Right atrium auricular region (tissue), 2 donors: ENCODE data around the gene ZRANB3. TPM values are rescaled to one million over a fixed set of nuclear protein-coding genes. Genes with fewer than 3 reads are reported as not detected.

Experiments
- DNase-seq: peaks from one replicate; pipeline ENCODE4 v3.0.0-alpha.2; 2019; ENCODE audit warnings: low spot score
- H3K27ac ChIP-seq, 2 donors: fragments of 200-600 bp; sonication (generic); 1 replicate in 1 of 2; 2 replicates in 1 of 2; pipeline ENCODE4 v1.5.1; 2016 to 2019
- H3K27me3 ChIP-seq, 2 donors: fragments of 200-600 bp; sonication (generic); one replicate each; pipeline versions ENCODE4 v1.5.1 to v1.6.0; 2017 to 2019
- H3K36me3 ChIP-seq: fragments of 200-600 bp; sonication (generic); one replicate; pipeline ENCODE4 v1.5.1; 2016
- H3K4me1 ChIP-seq, 2 donors: fragments of 200-600 bp; sonication (generic); one replicate each; pipeline versions ENCODE4 v1.5.1 to v1.6.0; 2017 to 2019
- H3K4me3 ChIP-seq, 2 donors: fragments of 200-600 bp; sonication (generic); 1 replicate in 1 of 2; 2 replicates in 1 of 2; pipeline ENCODE4 v1.5.1; 2017 to 2019; ENCODE audit warnings: mild to moderate bottlenecking in 1 of 2, moderate library complexity in 1 of 2
- H3K9me3 ChIP-seq, 2 donors: fragments of 200-600 bp; sonication (generic); one replicate each; pipeline ENCODE4 v1.5.1; 2019
- CTCF ChIP-seq, 2 donors: fragments of 200-600 bp; sonication (generic); IDR thresholded peaks; one replicate each; pipeline ENCODE4 v1.5.1; 2019; ENCODE audit warnings: antibody characterized with exemption in 2 of 2
- total RNA-seq, 2 donors: library from RNA; depleted of rRNA; stranded (reverse); fragments of >200 nt; gene quantifications; one replicate each; pipeline ENCODE4 v1.1.0, GENCODE V29; 2016

ZRANB3 gene
- total RNA-seq, 2 donors from 2014 or later: 1.6 to 2.3 TPM

GRCh38 chr2:135183822-135184221, 347.2 kb downstream of the ZRANB3 start:
- Histone ChIP-seq H3K9me3 (no peaks in the 10 kb centered on the region), H3K27ac (no peak overlapping the region), H3K27me3 (no peaks in the 10 kb centered on the region), H3K36me3 (no peaks in the 10 kb centered on the region), H3K4me3 (no peak overlapping the region), H3K4me1 (no peaks in the 10 kb centered on the region)
- TF ChIP-seq CTCF (IDR thresholded peaks at IDR 0.05): no peak
- no peak for DNase-seq

- Histone ChIP-seq H3K4me1 (no peaks in the 10 kb centered on the region), H3K36me3 (no peaks in the 10 kb centered on the region), H3K27ac (no peak overlapping the region), H3K9me3 (no peaks in the 10 kb centered on the region), H3K4me3 (no peak overlapping the region), H3K27me3 (no peaks in the 10 kb centered on the region)
- TF ChIP-seq CTCF (IDR thresholded peaks at IDR 0.05): no peak
- no peak for DNase-seq
These were observed 348.4 kb downstream of the ZRANB3 start for GRCh38 chr2:135182601-135183000.

GRCh38 chr2:135182190-135182589, 348.8 kb downstream of the ZRANB3 start:
- no peak overlapping the region for H3K27ac ChIP-seq
- no peaks in the 10 kb centered on the region for H3K27me3 ChIP-seq
- H3K4me3 ChIP-seq: no peak overlapping the region
- DNase-seq: no peak
- H3K36me3 ChIP-seq: no peaks in the 10 kb centered on the region
- TF ChIP-seq CTCF (IDR thresholded peaks at IDR 0.05): no peak
- no peaks in the 10 kb centered on the region for H3K4me1 ChIP-seq
- peaks cover 0 to 3% of the 10 kb centered on the region in 2 donors for H3K9me3 ChIP-seq

DNA sequence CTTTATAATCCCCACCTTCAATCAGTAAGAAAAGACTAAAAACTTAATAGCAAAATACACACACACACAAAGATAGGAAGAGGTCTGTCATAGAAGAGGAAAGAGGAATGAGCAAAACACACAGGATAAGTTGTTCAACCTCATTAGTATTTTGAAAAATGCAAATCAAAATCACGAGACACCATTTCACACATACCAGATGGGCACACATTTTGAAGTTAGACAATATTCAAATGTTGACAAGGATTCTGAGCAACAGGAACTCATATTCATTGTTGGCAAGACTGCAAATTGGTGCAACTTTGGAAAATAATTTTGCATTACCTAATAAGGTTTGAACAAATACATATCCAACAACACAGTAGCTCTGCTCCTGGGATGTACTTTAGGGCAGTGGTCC, 351.3 kb downstream of the ZRANB3 start:
- H3K27me3 ChIP-seq: no peaks in the 10 kb centered on the region
- no peaks in the 10 kb centered on the region for H3K36me3 ChIP-seq
- H3K4me3 ChIP-seq: no peak overlapping the region
- no peak for TF ChIP-seq CTCF (IDR thresholded peaks at IDR 0.05)
- DNase-seq: no peak
- peaks cover 0 to 5% of the 10 kb centered on the region in 2 donors for H3K9me3 ChIP-seq
- H3K27ac ChIP-seq: no peak overlapping the region
- H3K4me1 ChIP-seq: no peaks in the 10 kb centered on the region

- Histone ChIP-seq H3K4me3 (no peak overlapping the region), H3K9me3 (peaks cover 0 to 5% of the 10 kb centered on the region in 2 donors), H3K4me1 (no peaks in the 10 kb centered on the region), H3K27ac (no peak overlapping the region), H3K36me3 (peaks cover 14% of the 10 kb centered on the region), H3K27me3 (no peaks in the 10 kb centered on the region)
- TF ChIP-seq CTCF (IDR thresholded peaks at IDR 0.05): no peak
- no peak for DNase-seq
These were observed 355.8 kb downstream of the ZRANB3 start for GRCh38 chr2:135175177-135175576.

DNA sequence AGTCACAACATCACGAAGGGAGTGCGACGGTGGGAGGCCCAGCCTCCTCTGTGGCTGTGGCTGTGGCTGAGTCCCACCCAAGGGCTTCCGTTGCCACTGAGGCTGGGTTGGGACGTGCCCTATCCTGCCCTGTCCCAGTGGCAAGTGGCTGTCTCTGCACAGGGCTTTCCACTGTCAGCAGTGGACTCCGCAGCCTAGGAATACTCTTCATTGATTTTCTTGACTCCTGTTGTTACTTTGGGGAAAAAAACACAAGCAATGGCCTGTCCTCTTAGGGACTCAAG, 356.3 kb downstream of the ZRANB3 start:
- no peak for TF ChIP-seq CTCF (IDR thresholded peaks at IDR 0.05)
- peaks cover 0 to 5% of the 10 kb centered on the region in 2 donors for H3K9me3 ChIP-seq
- peaks cover 18% of the 10 kb centered on the region for H3K36me3 ChIP-seq

More for the DNA sequence above, 356.3 kb downstream of the ZRANB3 start:
- Histone ChIP-seq H3K27ac (no peak overlapping the region), H3K4me3 (no peak overlapping the region), H3K4me1 (no peaks in the 10 kb centered on the region), H3K27me3 (no peaks in the 10 kb centered on the region)
- no peak for DNase-seq
